Epithelial cell of prostate (primary cell): ENCODE data around the gene HTR5A.

ENCODE experiments used
- DNase-seq: peaks from one replicate; pipeline ENCODE4 v3.0.0-alpha.2; 2011; ENCODE audit warnings: low read depth, low spot score
- H3K27ac ChIP-seq: fragments of 450-650 bp; 2 replicates; pipeline ENCODE4 v1.5.1; 2017; ENCODE audit warnings: mild to moderate bottlenecking

The HTR5A gene

GRCh38 chr7:155132431-155132830 lies 62.3 kb downstream of the HTR5A start:
- H3K27ac ChIP-seq: no peak overlapping the region
- DNase-seq: no peak

GRCh38 chr7:155136619-155137243 lies 66.6 kb downstream of the HTR5A start:
- no peak for DNase-seq

More at GRCh38 chr7:155136619-155137243, 66.6 kb downstream of the HTR5A start:
- no peak overlapping the region for H3K27ac ChIP-seq
